Adrenal gland (tissue), 12 donors: ENCODE measurements around the gene RGS9. TPM values are rescaled to one million over a fixed set of nuclear protein-coding genes. Genes with fewer than 3 reads are reported as not detected.

Experiments
- DNase-seq, 7 donors: peaks; one replicate each; pipeline ENCODE4 v3.0.0-alpha.2; 2019 to 2020
- H3K27ac ChIP-seq, 5 donors: fragments of 200-600 bp; sonication (generic) in 4 of 5; 1 replicate in 3 of 5; 2 replicates in 2 of 5; pipeline versions ENCODE4 v1.5.1 to v1.8.0; 2016 to 2020; ENCODE audit warnings: mild to moderate bottlenecking in 1 of 5
- H3K27me3 ChIP-seq: fragments of 200-600 bp; 2 replicates; pipeline ENCODE4 v1.8.0; 2021
- H3K36me3 ChIP-seq, 2 donors: fragments of 200-600 bp; replicated peaks in 1 of 2; 1 replicate in 1 of 2; 2 replicates in 1 of 2; pipeline versions ENCODE4 v1.5.1 to v1.8.0; 2018 to 2022
- H3K4me1 ChIP-seq, 2 donors: fragments of 200-600 bp; replicated peaks in 1 of 2; 1 replicate in 1 of 2; 2 replicates in 1 of 2; pipeline versions ENCODE4 v1.5.1 to v1.8.0; 2018 to 2021
- H3K4me3 ChIP-seq, 4 donors: fragments of 200-600 bp; sonication (generic) in 3 of 4; one replicate each; pipeline ENCODE4 v1.5.1; 2016 to 2018
- H3K9me3 ChIP-seq, 3 donors: fragments of 200-600 bp; sonication (generic) in 1 of 3; replicated peaks in 1 of 3; 1 replicate in 2 of 3; 2 replicates in 1 of 3; pipeline versions ENCODE4 v1.5.1 to v1.8.0; 2016 to 2021
- CTCF ChIP-seq, 6 experiments: fragments of 450-650 bp in 4 of 6; fragments of 200-600 bp in 2 of 6; sonication (generic) in 1 of 6; IDR thresholded peaks; 1 replicate in 5 of 6; 2 replicates in 1 of 6; pipeline versions ENCODE4 v1.5.1 to v1.8.0; 2016 to 2021; ENCODE audit warnings: antibody characterized with exemption in 6 of 6, mild to moderate bottlenecking in 2 of 6, moderate library complexity in 1 of 6
- POLR2A ChIP-seq, 2 donors: fragments of 450-650 bp; IDR thresholded peaks; one replicate each; pipeline ENCODE4 v1.6.1; 2017; ENCODE audit warnings: antibody characterized with exemption in 2 of 2, mild to moderate bottlenecking in 2 of 2, moderate library complexity in 1 of 2
- WGBS, 4 donors: extraction: QIAGEN DNeasy Blood & Tissue Kit in 2 of 4; methylation state at CpG; one replicate each; pipeline versions ENCODE4 v1.1.5 to v1.1.7; 2013 to 2017; 5-methylcytosine and 5-hydroxymethylcytosine counted together
- intact Hi-C, 2 donors: fragments of 100-400 bp; cut with DNase I; formaldehyde crosslinking; loops; one replicate each; pipeline versions ENCODE4 v1.14.1 to v1.15.0; 2022 to 2023
- polyA plus RNA-seq, 3 donors: library from polyadenylated mRNA; stranded (reverse); fragments of 200-250 nt in 2 of 3; fragments of 350-450 nt in 1 of 3; fragmentation: Illumina TruSeq in 1 of 3; extraction: RNeasy Lipid Tissue Mini Kit (QIAGEN cat#74804) in 1 of 3; gene quantifications; one replicate each; pipeline ENCODE4 v1.2.3, GENCODE V29; 2013 to 2014
- total RNA-seq, 9 donors: library from RNA; depleted of rRNA in 4 of 9; stranded (reverse); fragments of >200 nt in 4 of 9; fragments of 120-200 nt in 1 of 9; fragmentation: NEBNext Ultra II Directional in 1 of 9; extraction: Animal tissue kit (Norgen Biotek cat#: 25700) in 1 of 9; gene quantifications; one replicate each; pipeline versions ENCODE4 v1.1.0 to v1.2.4, GENCODE V29; 2013 to 2023
- donor health status: healthy with polysubstance abuse.
- donor health status: Bipolar disorder and iron deficiency.
- donor health status: DM: yes; HTN: yes; CAD: no.
- donor health status: DM: no; HTN: no; CAD: no.
- donor health status: DM: no; HTN: no; CAD: no.
- donor health status: DM: yes; HTN: yes; CAD: no.

RGS9 gene
- total and polyA plus RNA-seq, 12 donors: 4.3 to 32.3 (median 14.4) TPM

GRCh38 chr17:65259696-65260485 is 122.7 kb downstream of the RGS9 start:
- Histone ChIP-seq H3K27me3 (no peaks in the 10 kb centered on the region), H3K9me3 (no peaks in the 10 kb centered on the region), H3K27ac (no peak overlapping the region), H3K4me3 (no peak overlapping the region), H3K36me3 (no peaks in the 10 kb centered on the region), H3K4me1 (no peaks in the 10 kb centered on the region)
- no peak for DNase-seq
- intact Hi-C loops: no loop called here
- 61 to 82% (median 76%) methylated on average over 7 of the region's 7 CpGs for WGBS, 4 donors
- TF ChIP-seq POLR2A (IDR thresholded peaks at IDR 0.05): no peak

DNA sequence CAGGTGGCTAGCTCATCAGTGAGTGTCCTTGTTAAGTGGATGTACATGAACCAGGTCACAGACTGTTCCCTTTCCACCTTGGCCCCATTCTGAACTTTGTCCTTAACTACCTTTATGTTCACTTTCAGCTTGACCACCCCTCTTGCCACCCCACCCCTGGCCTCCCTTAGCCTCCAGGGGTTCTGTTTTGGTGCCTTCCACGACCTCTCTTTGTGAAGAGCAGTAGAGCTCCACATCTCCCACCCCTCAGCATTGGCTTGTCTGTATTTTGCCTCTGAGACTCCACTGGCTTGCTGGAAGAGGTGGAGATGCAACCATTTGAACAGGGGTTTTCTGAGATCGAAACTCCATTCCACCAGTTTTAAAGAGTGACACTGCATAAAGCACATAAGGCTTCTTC is 123.5 kb downstream of the RGS9 start:
- DNase-seq: no peak
- 75 to 87% (median 79%) methylated on average over 2 of the region's 2 CpGs for WGBS, 4 donors
- H3K4me3 ChIP-seq: no peak overlapping the region
- H3K4me1 ChIP-seq: no peaks in the 10 kb centered on the region
- no peak overlapping the region for H3K27ac ChIP-seq
- no peak for TF ChIP-seq CTCF (IDR thresholded peaks at IDR 0.05)
- no peak for TF ChIP-seq POLR2A (IDR thresholded peaks at IDR 0.05)
- H3K36me3 ChIP-seq: no peaks in the 10 kb centered on the region
- intact Hi-C loops: no loop called here
- no peaks in the 10 kb centered on the region for H3K27me3 ChIP-seq
- no peaks in the 10 kb centered on the region for H3K9me3 ChIP-seq

DNA sequence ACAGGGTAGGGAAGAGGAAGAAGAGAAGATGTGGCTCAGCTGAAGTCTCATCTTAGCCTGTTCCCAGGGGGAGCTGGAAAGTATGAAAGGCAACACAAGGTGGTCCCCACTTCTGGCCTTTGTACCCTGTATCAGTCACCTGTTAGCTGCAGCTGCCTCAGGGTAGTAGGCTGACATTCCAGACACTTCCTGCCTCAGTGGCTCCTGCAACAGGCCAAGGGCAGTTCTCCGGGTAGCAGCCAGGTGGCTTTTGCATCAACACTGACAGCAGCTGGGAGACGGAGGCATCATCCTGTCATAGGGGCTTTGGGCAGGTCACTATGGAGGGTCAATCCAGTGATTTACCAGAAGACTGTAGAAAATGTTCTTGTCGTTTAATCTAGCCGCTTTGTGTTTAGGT is 124.0 kb downstream of the RGS9 start:
- 73 to 87% (median 85%) methylated on average over 4 of the region's 4 CpGs for WGBS, 4 donors
- no peak for DNase-seq
- Histone ChIP-seq H3K27ac (no peak overlapping the region), H3K4me3 (no peak overlapping the region), H3K4me1 (no peaks in the 10 kb centered on the region), H3K9me3 (no peaks in the 10 kb centered on the region), H3K27me3 (no peaks in the 10 kb centered on the region), H3K36me3 (no peaks in the 10 kb centered on the region)
- TF ChIP-seq CTCF (IDR thresholded peaks at IDR 0.05) (no peak), POLR2A (IDR thresholded peaks at IDR 0.05) (no peak)
- intact Hi-C loops: no loop called here

GRCh38 chr17:65261682-65262636 is 124.8 kb downstream of the RGS9 start:
- no peak for DNase-seq
- H3K4me1 ChIP-seq: no peaks in the 10 kb centered on the region
- H3K4me3 ChIP-seq: no peak overlapping the region
- no peaks in the 10 kb centered on the region for H3K36me3 ChIP-seq
- intact Hi-C loops: no loop called here
- no peaks in the 10 kb centered on the region for H3K27me3 ChIP-seq
- TF ChIP-seq POLR2A (IDR thresholded peaks at IDR 0.05): no peak
- no peak for TF ChIP-seq CTCF (IDR thresholded peaks at IDR 0.05)
- H3K9me3 ChIP-seq: no peaks in the 10 kb centered on the region
- WGBS, 4 donors: 58 to 75% (median 70%) methylated on average over 8 of the region's 8 CpGs
- H3K27ac ChIP-seq: no peak overlapping the region
